WERI-Rb-1 (cell line): ENCODE data around the gene TOR1A.

Experiments
- DNase-seq: peaks from one replicate; pipeline ENCODE4 v3.0.0-alpha.2; 2020
- H3K27ac ChIP-seq: fragments of 250-450 bp; sonication (Bioruptor Pico); 2 replicates; pipeline ENCODE4 v1.5.1; 2020; ENCODE audit warnings: mild to moderate bottlenecking, moderate library complexity
- H3K27me3 ChIP-seq: fragments of 250-450 bp; sonication (Bioruptor Pico); 2 replicates; pipeline ENCODE4 v1.5.1; 2021; ENCODE audit warnings: mild to moderate bottlenecking, low read depth, moderate library complexity; ENCODE audit not compliant: insufficient read depth, severe bottlenecking
- H3K36me3 ChIP-seq: fragments of 250-450 bp; sonication (Bioruptor Pico); 2 replicates; pipeline ENCODE4 v1.5.1; 2020; ENCODE audit warnings: mild to moderate bottlenecking, moderate library complexity
- H3K4me3 ChIP-seq: 2 replicates; pipeline ENCODE4 v1.5.1; 2011; ENCODE audit warnings: low read depth, mild to moderate bottlenecking, control low read depth, low read length
- H3K9me3 ChIP-seq: fragments of 250-450 bp; sonication (Bioruptor Pico); 2 replicates; pipeline ENCODE4 v1.5.1; 2021; ENCODE audit warnings: mild to moderate bottlenecking, moderate library complexity; ENCODE audit not compliant: severe bottlenecking
- CTCF ChIP-seq: IDR thresholded peaks from 2 replicates; pipeline ENCODE4 v1.5.1; 2011; ENCODE audit warnings: low read depth, mild to moderate bottlenecking, control low read depth, inconsistent platforms, low read length

The TOR1A gene

GRCh38 chr9:129823935-129824601 lies at the start of gene TOR1A:
Gene TOR1A, minus strand, starts transcription at chr9:129824136. Its CDS starts 51 bp downstream, at chr9:129824085.
- Histone ChIP-seq H3K36me3 (peaks cover 56% of the 10 kb centered on the region), H3K4me3 (peak within 1 kb of the TSS; percentile 81), H3K9me3 (no peaks in the 10 kb centered on the region), H3K27me3 (no peaks in the 10 kb centered on the region), H3K27ac (peak within 1 kb of the TSS; percentile 91)
- TF ChIP-seq CTCF: no peak
- DNase-seq: peak; percentile 97

- no peak for DNase-seq
- Histone ChIP-seq H3K36me3 (peaks cover 15% of the 10 kb centered on the region), H3K27me3 (no peaks in the 10 kb centered on the region)
Measured at GRCh38 chr9:129871046-129871445, 47.1 kb upstream of the TOR1A start.

DNA sequence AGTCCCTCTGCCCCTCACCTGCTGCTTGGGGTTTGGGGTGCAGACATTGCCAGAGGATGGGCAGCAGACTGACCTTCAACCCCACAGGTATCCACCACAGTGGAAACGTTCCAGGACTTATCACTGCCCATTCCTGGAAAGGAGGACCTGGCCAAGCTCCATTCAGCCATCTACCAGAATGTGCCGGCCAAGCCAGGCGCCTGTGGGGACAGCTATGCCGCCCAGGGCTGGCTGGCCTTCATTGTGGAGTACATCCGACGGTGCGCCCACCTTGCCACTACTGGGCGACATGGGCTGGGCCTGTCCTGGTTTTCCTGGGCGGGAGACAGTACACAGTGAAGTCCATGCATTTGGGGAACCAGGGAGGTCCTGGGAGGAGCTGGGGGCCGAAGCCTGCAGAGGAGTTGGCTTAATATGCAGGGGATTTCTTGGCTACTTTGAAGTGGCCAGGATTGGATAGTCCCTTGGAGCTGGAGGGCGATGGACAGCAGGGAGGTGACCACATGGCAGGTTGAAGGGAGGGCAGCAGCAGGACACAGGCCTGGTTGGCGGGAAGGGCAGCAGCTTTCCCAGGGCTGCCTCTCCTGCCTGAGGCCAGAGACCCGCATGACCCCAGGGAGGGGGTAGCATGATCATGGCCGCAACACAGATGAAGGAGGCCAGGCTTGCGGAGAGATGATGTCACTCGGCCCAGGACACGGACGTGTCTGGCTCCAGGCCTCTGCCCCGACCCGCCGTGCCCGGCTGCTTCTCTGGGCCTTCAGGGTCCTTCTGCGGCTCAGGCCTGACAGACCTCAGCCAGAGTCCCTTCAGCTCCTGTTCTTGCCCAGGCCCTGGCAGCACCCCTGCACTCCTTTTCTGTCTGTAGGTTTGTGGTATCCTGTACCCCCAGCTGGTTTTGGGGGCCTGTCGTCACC lies 45.9 kb upstream of the TOR1A start:
- no peak overlapping the region for H3K4me3 ChIP-seq
- no peak for TF ChIP-seq CTCF
- no peaks in the 10 kb centered on the region for H3K27me3 ChIP-seq
- no peak for DNase-seq
- H3K27ac ChIP-seq: no peak overlapping the region
- H3K36me3 ChIP-seq: peaks cover 22% of the 10 kb centered on the region
- H3K9me3 ChIP-seq: no peaks in the 10 kb centered on the region

More at GRCh38 chr9:129871046-129871445, 47.1 kb upstream of the TOR1A start:
- no peaks in the 10 kb centered on the region for H3K9me3 ChIP-seq
- no peak for TF ChIP-seq CTCF
- H3K4me3 ChIP-seq: no peak overlapping the region
- H3K27ac ChIP-seq: no peak overlapping the region

GRCh38 chr9:129868872-129869486 lies 45.0 kb upstream of the TOR1A start:
- Histone ChIP-seq H3K9me3 (no peaks in the 10 kb centered on the region), H3K27me3 (no peaks in the 10 kb centered on the region), H3K27ac (no peak overlapping the region), H3K4me3 (no peak overlapping the region), H3K36me3 (peaks cover 16% of the 10 kb centered on the region)
- no peak for DNase-seq
- no peak for TF ChIP-seq CTCF

DNA sequence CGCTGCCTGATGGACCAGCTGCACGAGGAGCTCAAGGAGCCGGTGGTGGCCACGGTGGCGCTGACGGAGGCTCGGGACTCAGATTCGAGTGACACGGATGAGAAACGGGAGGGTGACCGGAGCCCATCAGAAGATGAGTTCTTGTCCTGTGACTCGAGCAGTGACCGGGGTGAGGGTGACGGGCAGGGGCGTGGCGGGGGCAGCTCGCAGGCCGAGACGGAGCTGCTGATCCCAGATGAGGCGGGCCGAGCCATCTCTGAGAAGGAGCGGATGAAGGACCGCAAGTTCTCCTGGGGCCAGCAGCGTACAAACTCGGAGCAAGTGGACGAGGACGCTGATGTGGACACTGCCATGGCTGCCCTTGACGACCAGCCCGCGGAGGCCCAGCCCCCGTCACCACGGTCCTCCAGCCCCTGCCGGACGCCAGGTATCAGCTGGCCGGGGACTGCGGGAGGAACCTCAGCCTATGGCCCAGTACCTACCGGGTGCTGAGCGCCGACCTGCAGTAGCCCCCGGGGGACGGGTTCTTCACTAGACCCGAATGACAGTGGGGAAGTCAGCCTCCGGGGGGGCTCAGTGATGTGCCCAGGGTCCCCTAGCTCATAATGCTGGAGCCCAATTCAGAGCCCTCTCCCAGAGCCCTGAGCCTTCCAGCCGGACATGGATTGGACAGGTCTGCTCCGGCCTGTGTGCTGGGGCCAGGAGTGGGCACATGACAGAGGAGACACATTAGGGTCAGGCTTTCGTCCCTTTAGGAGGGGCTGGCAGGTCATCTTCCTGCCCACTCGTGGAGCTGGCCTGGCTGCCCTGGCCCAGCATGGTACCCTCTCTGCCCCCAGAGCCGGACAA lies 44.3 kb upstream of the TOR1A start:
- peaks cover 20% of the 10 kb centered on the region for H3K36me3 ChIP-seq
- no peak for DNase-seq
- H3K27me3 ChIP-seq: no peaks in the 10 kb centered on the region
- no peak overlapping the region for H3K4me3 ChIP-seq
- no peaks in the 10 kb centered on the region for H3K9me3 ChIP-seq
- TF ChIP-seq CTCF: no peak
- H3K27ac ChIP-seq: no peak overlapping the region
